ENCODE results near the gene MYO1D.
A peak's percentile ranks its signal among the peaks of the same experiment; 100 is the strongest.
"Not testable (repeated sequence)": the region's sequence is repeated elsewhere in the genome, so short reads cannot be mapped to it uniquely, and the experiment has no call there.

The MYO1D gene

GRCh38 chr17:32482568-32483320 is 394.2 kb downstream of the MYO1D start:
- no peak for DNase-seq

GRCh38 chr17:32481193-32481592 is 395.7 kb downstream of the MYO1D start:
- no peak for DNase-seq

GRCh38 chr17:32479074-32479617 is 397.8 kb downstream of the MYO1D start:
- DNase-seq = no peak

GRCh38 chr17:32477220-32477619 is 399.7 kb downstream of the MYO1D start:
- DNase-seq = no peak

- no peak for DNase-seq
Measured at GRCh38 chr17:32475258-32475657, 401.7 kb downstream of the MYO1D start.

GRCh38 chr17:32471652-32472051 is 405.3 kb downstream of the MYO1D start:
- DNase-seq = no peak

GRCh38 chr17:32470405-32471167 is 406.3 kb downstream of the MYO1D start:
- DNase-seq = no peak

- no peak for DNase-seq
Measured at GRCh38 chr17:32467949-32468348, 409.0 kb downstream of the MYO1D start.

- no peak for DNase-seq
Measured at GRCh38 chr17:32464374-32464773, 412.6 kb downstream of the MYO1D start.

- no peak for DNase-seq
Measured at GRCh38 chr17:32463304-32463703, 413.6 kb downstream of the MYO1D start.

GRCh38 chr17:32461853-32462617 is 414.9 kb downstream of the MYO1D start:
- peak; percentile 70 for DNase-seq

- DNase-seq = no peak
Measured at GRCh38 chr17:32461498-32461852, 415.4 kb downstream of the MYO1D start.

- no peak for DNase-seq
Measured at GRCh38 chr17:32460054-32460453, 416.9 kb downstream of the MYO1D start.

GRCh38 chr17:32458371-32458770 is 418.6 kb downstream of the MYO1D start:
- no peak for DNase-seq

- no peak for DNase-seq
Measured at GRCh38 chr17:32453370-32453769, 423.6 kb downstream of the MYO1D start.

- no peak for DNase-seq
Measured at GRCh38 chr17:32452281-32452680, 424.6 kb downstream of the MYO1D start.

- no peak for DNase-seq
Measured at GRCh38 chr17:32451879-32452278, 425.0 kb downstream of the MYO1D start.

- not testable (repeated sequence) for DNase-seq
Measured at GRCh38 chr17:32450379-32450778, 426.5 kb downstream of the MYO1D start.

GRCh38 chr17:32449963-32450362 is 427.0 kb downstream of the MYO1D start:
- no peak for DNase-seq

GRCh38 chr17:32446949-32447348 is 430.0 kb downstream of the MYO1D start:
- no peak for DNase-seq

GRCh38 chr17:32445971-32446370 is 431.0 kb downstream of the MYO1D start:
- no peak for DNase-seq

GRCh38 chr17:32445497-32445896 is 431.4 kb downstream of the MYO1D start:
- DNase-seq = no peak

GRCh38 chr17:32445074-32445415 is 431.9 kb downstream of the MYO1D start:
- DNase-seq = peak; percentile 32

All from activated naive CD4-positive, alpha-beta T cell treated with anti-CD3 and anti-CD28 coated beads, Interleukin-2, amount 50 U/mL, for 16 hours (primary cell).